MCF 10A (cell line): ENCODE measurements around the gene GCC1. TPM values are rescaled to one million over a fixed set of nuclear protein-coding genes. Genes with fewer than 3 reads are reported as not detected.

Experiments
- BruUV-seq: library from RNA; stranded (reverse); fragments of 400-500 nt; replicated peaks from 2 replicates; lab custom pipeline; 2021; lab: Mats Ljungman, UMichigan
- CTCF ChIA-PET: fragments of 300-600 bp; sonication (Branson Sonifier 250); formaldehyde crosslinking; extraction: SDS; loops from one replicate; lab custom pipeline; 2021; ENCODE audit warnings: antibody characterized with exemption, inconsistent platforms; lab: Yijun Ruan, JAX
- POLR2A ChIA-PET: fragments of 300-600, 350-650 bp; sonication (Branson Sonifier 250); formaldehyde crosslinking; extraction: SDS; loops from one replicate; lab custom pipeline; 2020; ENCODE audit warnings: antibody characterized with exemption, inconsistent platforms; lab: Yijun Ruan, JAX
- DNase-seq: peaks from one replicate; pipeline ENCODE4 v3.0.0-alpha.2; 2018; ENCODE audit not compliant: unreplicated experiment
- H3K27ac Mint-ChIP-seq: one replicate; pipeline ENCODE4 v1.8.0; 2022; ENCODE audit warnings: mild to moderate bottlenecking, low read depth, mixed read lengths; ENCODE audit not compliant: unreplicated experiment
- H3K27me3 Mint-ChIP-seq: one replicate; pipeline ENCODE4 v1.8.0; 2022; ENCODE audit warnings: mixed read lengths; ENCODE audit not compliant: insufficient read depth, unreplicated experiment
- H3K36me3 Mint-ChIP-seq: one replicate; pipeline ENCODE4 v1.8.0; 2022; ENCODE audit warnings: mild to moderate bottlenecking, moderate library complexity, mixed read lengths; ENCODE audit not compliant: insufficient read depth, unreplicated experiment
- H3K4me1 Mint-ChIP-seq: one replicate; pipeline ENCODE4 v1.8.0; 2022; ENCODE audit warnings: mixed read lengths; ENCODE audit not compliant: insufficient read depth, unreplicated experiment
- H3K4me3 Mint-ChIP-seq: one replicate; pipeline ENCODE4 v1.8.0; 2022; ENCODE audit warnings: mild to moderate bottlenecking, moderate library complexity, mixed read lengths; ENCODE audit not compliant: unreplicated experiment
- H3K9me3 Mint-ChIP-seq: one replicate; pipeline ENCODE4 v1.8.0; 2022; ENCODE audit warnings: mixed read lengths; ENCODE audit not compliant: unreplicated experiment
- intact Hi-C: fragments of 100-400 bp; cut with micrococcal nuclease; formaldehyde crosslinking; loops from 2 replicates; pipeline ENCODE4 v1.14.1; 2022
- total RNA-seq: library from RNA; stranded (reverse); gene quantifications from 2 replicates; pipeline ENCODE4 v1.2.3, GENCODE V29; 2022
- TF ChIP-seq, protein P1 (sequence below): fragments of 200-600 bp; IDR thresholded peaks from one replicate; pipeline ENCODE4 v1.8.0; 2022; ENCODE audit warnings: antibody characterized with exemption, mild to moderate bottlenecking; ENCODE audit not compliant: unreplicated experiment

GCC1 gene
- total RNA-seq, 1 experiment from 2014 or later: 27.7 TPM

DNA sequence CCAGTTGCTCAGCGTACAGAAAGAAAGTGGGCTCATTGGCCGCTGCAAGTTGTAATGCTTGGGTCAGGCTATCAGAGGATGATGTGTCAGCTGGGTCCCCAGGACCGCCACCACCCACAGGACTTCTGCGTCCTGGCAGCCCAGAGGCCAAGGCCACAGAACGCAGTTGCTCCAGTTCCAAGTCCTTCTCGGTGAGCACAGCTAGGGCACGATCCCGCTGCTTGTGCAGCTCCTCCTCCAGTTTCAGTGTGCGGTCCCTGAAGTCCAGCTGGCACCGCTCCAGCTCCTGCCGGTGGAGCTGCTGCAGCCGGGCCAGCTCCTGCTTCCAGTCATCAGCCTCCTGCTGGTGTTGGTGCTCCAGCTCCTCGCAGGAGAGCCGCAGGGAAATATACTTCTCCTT, 3.0 kb downstream of the GCC1 start:
- Mint-ChIP-seq H3K4me3 (no peak overlapping the region), H3K9me3 (no peaks in the 10 kb centered on the region), H3K27ac (no peak overlapping the region), H3K36me3 (peaks cover 17% of the 10 kb centered on the region), H3K4me1 (peaks cover 30% of the 10 kb centered on the region), H3K27me3 (no peaks in the 10 kb centered on the region)
- POLR2A ChIA-PET: no interaction called here
- intact Hi-C loops: loop anchor here (10.0 kb wide), 1 partner anchor 188 kb away; the partner anchor contains the start of gene ZNF800
- no peak for DNase-seq
- CTCF ChIA-PET: interaction anchor here (0.6 kb wide), 1 partner anchor 10 kb away, joined by 3 read pairs; no protein-coding TSS in a partner anchor
- no TSS peak for BruUV-seq
- TF ChIP-seq, protein P1, sequence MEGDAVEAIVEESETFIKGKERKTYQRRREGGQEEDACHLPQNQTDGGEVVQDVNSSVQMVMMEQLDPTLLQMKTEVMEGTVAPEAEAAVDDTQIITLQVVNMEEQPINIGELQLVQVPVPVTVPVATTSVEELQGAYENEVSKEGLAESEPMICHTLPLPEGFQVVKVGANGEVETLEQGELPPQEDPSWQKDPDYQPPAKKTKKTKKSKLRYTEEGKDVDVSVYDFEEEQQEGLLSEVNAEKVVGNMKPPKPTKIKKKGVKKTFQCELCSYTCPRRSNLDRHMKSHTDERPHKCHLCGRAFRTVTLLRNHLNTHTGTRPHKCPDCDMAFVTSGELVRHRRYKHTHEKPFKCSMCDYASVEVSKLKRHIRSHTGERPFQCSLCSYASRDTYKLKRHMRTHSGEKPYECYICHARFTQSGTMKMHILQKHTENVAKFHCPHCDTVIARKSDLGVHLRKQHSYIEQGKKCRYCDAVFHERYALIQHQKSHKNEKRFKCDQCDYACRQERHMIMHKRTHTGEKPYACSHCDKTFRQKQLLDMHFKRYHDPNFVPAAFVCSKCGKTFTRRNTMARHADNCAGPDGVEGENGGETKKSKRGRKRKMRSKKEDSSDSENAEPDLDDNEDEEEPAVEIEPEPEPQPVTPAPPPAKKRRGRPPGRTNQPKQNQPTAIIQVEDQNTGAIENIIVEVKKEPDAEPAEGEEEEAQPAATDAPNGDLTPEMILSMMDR: no peak

DNA sequence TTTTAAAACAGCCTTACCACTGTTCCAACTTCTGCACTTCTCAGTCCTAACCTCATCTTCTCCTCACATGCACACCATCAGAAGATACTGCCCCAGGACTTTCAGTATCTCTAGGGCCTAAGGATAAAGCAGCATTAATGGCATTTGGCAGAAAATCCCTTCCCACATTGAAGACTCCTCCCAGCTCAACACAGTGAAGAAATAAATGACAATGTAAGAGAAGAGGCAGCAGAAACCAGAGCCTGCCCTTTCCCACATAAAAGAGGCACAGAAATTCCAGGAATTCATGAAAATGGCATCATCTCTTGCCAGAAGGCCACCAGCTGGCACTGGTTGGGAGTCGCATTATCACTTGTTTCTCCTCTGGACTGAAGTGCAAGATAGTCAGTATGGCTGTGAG, 3.7 kb downstream of the GCC1 start:
- Mint-ChIP-seq H3K36me3 (peaks cover 17% of the 10 kb centered on the region), H3K4me3 (no peak overlapping the region), H3K27ac (no peak overlapping the region), H3K27me3 (no peaks in the 10 kb centered on the region), H3K9me3 (no peaks in the 10 kb centered on the region), H3K4me1 (peaks cover 29% of the 10 kb centered on the region)
- intact Hi-C loops: loop anchor here (10.0 kb wide), 1 partner anchor 187 kb away; the partner anchor contains the start of gene ZNF800
- DNase-seq: no peak
- ChIA-PET POLR2A (no interaction called here), CTCF (no interaction called here)
- no TSS peak for BruUV-seq
- TF ChIP-seq, protein P1: no peak

DNA sequence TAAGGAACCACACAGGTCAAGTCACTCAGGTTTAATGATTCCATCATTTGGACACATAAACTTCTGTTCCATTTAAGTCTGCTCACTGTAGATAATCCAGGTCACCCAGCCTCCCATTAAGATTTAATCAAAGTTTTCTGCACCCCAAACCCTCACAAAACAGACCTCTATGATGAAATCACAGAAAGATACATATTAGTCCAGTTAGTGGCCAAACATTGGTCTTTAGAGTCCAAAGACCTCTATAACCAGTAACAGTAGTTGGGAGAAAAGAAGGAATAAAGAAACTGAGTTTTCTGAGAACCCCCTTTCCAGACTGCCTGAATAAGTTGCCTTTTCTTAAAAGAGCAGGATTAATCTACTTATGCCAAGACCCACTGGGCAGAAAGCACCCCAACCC, 4.8 kb downstream of the GCC1 start:
- POLR2A ChIA-PET: no interaction called here

DNA sequence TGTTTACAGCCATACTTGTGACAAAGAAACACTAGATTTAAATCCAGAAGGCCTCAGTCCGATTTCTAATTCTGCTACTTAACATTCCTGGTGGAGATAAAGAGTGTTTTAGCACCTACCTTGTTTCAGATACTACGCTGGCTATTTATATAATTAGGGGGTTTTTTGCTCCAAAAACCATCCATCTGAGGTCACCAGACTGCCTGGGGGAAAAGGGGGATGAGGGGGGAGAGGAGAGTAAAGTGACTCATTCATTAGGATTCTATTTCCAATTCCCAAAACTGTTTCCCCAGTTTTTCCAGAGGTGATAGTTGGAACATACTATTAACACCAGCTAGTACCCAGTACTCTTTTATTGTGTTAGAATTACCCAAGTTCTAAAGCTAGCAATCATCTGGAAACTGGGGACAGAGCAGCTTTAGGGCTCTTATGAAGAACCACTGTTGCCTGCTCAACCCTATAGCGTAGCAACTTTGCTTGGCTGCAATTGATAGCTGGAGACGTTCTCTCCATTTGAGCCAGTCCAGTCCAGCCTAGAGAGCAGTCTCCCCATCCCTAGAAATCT, 6.6 kb downstream of the GCC1 start:
- intact Hi-C loops: no loop called here
- DNase-seq: no peak
- Mint-ChIP-seq H3K27me3 (no peaks in the 10 kb centered on the region), H3K4me1 (peaks cover 12% of the 10 kb centered on the region), H3K27ac (no peak overlapping the region), H3K36me3 (peaks cover 17% of the 10 kb centered on the region), H3K4me3 (no peak overlapping the region), H3K9me3 (no peaks in the 10 kb centered on the region)
- ChIA-PET CTCF (interaction anchor here (0.6 to 0.9 kb wide), 4 partner anchors 9 to 407 kb away, joined by 3 read pairs; no protein-coding TSS in a partner anchor), POLR2A (interaction anchor here (1.1 kb wide), 1 partner anchor 10 kb away, joined by 5 read pairs; the partner anchor contains the start of gene ARF5)
- TF ChIP-seq, protein P1: no peak
- BruUV-seq: no TSS peak

More for the DNA sequence above, 4.8 kb downstream of the GCC1 start:
- CTCF ChIA-PET: no interaction called here
- Mint-ChIP-seq H3K27ac (no peak overlapping the region), H3K36me3 (peaks cover 17% of the 10 kb centered on the region), H3K4me1 (peaks cover 23% of the 10 kb centered on the region), H3K27me3 (no peaks in the 10 kb centered on the region), H3K4me3 (no peak overlapping the region), H3K9me3 (no peaks in the 10 kb centered on the region)
- intact Hi-C loops: loop anchor here (10.0 kb wide), 1 partner anchor 186 kb away; the partner anchor contains the start of gene ZNF800
- no peak for DNase-seq
- TF ChIP-seq, protein P1: no peak
- no TSS peak for BruUV-seq
